CD4-positive, alpha-beta T cell treated with Interleukin-12 subunit alpha and Interleukin-12 subunit beta, for 1 hour (primary cell): ENCODE data around the gene CDC14A.
"Not testable (repeated sequence)": the region's sequence is repeated elsewhere in the genome, so short reads cannot be mapped to it uniquely, and the experiment has no call there.

Experiments used
- DNase-seq: peaks from one replicate; pipeline ENCODE4 v3.0.0-alpha.2; 2020

Gene CDC14A

DNA sequence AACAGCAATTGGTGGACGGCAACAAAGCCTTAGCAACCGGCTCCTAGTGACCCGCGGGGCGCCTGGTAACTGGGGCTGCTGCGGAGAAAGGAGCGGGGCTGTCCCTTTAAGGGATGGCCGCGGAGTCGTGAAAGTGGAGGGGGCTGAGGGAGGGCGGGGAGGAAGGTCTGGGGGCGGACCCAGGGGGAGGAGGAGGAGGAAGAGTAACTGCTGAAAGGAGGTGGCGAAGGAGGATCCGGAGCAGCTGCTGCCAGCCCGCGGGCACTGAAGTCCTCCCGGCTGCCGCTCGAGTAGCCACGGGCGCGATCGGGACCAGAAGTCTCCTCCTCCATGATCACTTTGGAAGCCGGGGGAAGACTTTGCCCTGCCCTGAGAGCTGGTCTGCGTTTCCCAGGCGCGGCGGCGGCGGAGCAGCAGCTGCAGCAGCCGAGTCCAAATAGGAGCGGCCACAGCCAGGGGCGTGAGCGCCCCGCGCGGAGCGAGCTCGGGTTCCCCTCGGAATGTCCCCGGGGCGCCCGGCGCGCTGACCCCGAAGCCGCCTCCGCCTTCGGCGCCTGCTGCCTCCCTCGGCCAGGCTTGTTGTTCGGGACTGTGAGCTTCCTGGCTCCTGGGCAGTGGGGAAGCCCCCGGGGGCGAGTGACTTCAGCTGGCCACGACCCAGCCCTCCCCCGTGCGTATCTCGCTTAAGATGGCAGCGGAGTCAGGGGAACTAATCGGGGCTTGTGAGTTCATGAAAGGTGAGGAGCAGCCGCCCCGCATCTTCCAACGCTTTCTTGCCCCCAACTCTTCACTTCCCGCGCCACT lies at the start of gene CDC14A:
Gene CDC14A (plus strand): TSS at position 240 of the 804 bp plus-strand sequence. CDS start 449 bp downstream, at position 689.
- DNase-seq: peak; percentile 90

DNA sequence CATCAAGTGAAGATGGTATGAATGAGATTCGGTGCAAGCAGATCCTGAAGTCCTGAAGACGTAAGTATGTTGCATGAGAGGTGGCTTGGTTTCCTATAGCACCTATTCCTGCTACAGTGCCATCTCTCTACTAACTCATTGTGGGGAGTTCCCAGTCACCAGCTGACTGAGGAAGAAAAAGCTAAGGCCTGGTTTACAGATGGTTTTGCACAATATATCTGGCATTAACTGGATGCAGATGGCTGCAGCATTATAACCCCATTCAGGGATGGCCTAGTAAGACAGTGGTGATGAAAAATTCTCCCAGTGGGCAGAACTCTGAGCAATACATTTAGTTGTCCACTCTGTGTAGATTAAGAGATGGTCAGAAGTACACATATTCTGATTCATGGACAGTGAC lies 49.6 kb upstream of the CDC14A start:
- DNase-seq: no peak

GRCh38 chr1:100304227-100304626 lies 48.1 kb upstream of the CDC14A start:
- no peak for DNase-seq

GRCh38 chr1:100304921-100305320 lies 47.4 kb upstream of the CDC14A start:
- DNase-seq: no peak

GRCh38 chr1:100305954-100306353 lies 46.4 kb upstream of the CDC14A start:
- DNase-seq: no peak

- no peak for DNase-seq
These were observed 45.5 kb upstream of the CDC14A start for GRCh38 chr1:100306735-100307313.

- DNase-seq: no peak
These were observed 43.5 kb upstream of the CDC14A start for GRCh38 chr1:100308777-100309176.

DNA sequence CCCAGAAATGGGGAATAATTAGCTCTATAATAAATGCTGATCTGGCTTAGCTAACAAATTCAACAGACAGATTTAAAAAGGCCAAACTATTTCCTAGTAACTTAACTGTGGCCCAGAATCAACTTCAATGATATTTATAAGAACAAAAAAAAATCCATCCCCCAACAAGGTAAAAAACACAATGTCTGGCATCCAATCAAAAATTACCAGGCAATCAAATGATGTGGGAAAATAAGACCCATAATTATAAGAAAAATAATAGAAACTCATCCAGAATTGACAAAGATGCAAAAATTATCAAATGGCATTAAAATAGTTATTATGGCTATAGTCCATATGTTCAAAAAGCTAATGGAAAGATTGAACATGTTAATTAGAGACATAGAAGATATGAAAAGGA lies 42.4 kb upstream of the CDC14A start:
- no peak for DNase-seq

DNA sequence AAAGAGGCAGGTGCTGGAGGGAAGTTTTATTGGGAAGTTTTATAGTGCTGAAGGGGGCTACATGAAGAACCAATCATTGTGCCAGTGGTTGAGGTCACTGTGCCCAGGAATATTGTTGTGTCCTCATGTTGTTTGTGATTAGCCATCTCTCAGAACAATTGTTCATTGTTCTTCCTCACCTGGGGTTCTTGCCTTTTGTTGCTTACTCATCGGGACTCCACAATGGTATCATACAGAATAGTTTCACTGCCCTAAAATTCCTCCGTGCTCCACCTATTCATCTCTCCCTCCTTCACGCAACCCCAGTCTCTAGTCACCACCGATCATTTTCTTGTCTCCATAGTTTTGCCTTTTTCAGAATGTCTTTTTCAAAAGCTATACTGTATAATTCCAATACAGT lies 38.9 kb upstream of the CDC14A start:
- no peak for DNase-seq

- DNase-seq: no peak
These were observed 35.7 kb upstream of the CDC14A start for GRCh38 chr1:100316622-100317021.

DNA sequence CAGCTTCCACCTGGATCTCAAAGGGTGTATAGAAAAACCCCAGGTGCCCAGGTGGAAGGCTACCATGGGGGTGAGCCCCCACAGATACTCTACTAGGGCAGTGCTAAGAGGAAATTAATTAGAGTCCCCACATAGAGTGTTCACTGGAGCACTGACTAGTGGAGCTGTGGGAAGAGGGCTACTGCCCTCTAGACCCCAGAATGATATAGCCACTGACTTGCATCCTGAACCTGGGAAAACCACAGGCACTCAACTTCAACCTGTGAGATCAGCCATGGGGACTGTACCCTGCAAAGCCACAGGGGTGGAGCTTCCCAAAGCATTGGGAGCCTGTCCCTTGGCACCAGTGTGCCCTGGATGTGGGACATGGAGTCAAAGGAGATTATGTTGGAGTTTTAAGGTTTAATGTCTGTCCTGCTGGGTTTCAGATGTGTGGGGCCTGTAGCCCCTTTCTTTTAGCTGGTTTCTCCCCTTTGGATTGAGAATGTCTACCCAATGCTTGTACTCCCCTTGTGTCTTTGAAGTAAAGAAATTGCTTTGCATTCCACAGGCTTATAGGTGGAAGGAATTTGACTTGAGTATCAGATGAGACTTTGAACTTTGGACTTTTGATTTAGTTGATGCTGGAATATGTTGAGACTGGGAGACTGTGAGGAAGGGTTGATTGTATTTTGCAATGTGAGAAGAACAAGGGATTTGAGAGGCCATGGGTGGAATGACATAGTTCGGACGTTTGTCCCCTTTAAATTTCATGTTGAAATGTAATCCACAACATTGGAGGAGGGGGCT lies 31.8 kb upstream of the CDC14A start:
- DNase-seq: no peak

GRCh38 chr1:100321100-100321493 lies 31.2 kb upstream of the CDC14A start:
- no peak for DNase-seq

- no peak for DNase-seq
These were observed 30.8 kb upstream of the CDC14A start for GRCh38 chr1:100321506-100321905.

DNA sequence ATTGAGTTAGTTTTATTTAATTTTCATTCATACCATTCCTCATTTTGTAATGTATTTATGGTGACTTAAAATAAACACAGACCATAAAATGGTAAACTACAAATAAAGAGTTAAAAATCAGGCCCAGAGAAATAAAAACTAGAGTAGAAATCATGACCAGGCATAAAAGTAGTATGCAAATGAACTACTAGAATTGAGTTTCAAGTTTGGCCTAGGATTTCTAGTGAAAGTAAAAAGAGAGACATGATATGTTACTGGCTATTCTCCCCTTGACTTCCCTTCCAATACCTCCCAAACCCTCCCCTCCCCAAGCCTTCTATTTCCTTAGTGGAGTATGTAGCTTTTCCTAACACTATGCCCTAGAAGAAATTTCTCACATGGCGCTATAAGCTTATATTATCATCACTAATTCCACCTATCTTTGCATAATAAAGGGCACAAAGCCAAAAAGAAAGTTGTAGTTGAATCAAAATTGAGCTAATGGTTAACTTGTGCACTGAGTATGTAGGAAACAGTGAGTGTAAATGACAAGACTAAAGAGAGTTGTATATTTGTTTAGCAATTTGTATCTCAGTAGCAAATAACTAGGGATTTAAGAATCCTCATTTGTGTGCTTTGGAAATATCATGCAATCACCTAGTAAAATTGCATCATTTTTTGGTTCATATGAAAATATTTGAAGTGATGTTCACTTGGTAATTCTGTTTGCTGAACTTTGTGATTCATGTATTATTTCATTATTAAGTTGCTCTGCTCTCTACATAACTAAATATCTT lies 29.7 kb upstream of the CDC14A start:
- DNase-seq: no peak

DNA sequence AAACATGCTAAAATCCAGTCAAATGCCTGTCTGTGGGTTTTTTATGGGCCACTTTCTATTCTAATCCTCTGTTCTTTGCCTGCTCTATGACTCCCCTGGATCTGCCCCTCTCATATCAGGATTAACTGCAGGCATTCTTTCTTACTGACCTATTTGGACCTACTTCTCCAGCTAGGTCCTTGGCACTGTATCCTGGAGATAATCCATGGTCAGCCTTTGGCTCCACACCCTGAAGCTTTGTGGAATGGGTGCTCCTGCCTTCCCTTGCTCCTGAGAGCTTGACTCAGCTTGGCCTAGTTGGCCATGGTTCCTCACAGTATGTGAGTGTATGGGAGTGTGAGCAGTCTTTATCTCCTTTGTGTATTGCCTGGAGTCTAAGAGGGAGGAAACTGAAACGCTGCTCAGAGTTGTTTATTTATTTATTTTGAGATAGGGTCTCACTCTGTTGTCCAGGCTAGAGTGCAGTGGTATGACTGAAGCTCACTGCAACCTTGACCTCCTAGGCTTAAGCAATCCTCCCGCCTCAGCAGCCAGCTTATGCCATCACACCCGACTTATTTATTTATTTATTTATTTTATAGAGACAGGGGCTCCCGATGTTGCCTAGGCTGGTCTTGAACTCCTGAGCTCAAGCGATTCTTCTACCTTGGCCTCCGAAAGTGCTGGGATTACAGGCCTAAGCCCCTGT lies 28.7 kb upstream of the CDC14A start:
- DNase-seq: no peak

DNA sequence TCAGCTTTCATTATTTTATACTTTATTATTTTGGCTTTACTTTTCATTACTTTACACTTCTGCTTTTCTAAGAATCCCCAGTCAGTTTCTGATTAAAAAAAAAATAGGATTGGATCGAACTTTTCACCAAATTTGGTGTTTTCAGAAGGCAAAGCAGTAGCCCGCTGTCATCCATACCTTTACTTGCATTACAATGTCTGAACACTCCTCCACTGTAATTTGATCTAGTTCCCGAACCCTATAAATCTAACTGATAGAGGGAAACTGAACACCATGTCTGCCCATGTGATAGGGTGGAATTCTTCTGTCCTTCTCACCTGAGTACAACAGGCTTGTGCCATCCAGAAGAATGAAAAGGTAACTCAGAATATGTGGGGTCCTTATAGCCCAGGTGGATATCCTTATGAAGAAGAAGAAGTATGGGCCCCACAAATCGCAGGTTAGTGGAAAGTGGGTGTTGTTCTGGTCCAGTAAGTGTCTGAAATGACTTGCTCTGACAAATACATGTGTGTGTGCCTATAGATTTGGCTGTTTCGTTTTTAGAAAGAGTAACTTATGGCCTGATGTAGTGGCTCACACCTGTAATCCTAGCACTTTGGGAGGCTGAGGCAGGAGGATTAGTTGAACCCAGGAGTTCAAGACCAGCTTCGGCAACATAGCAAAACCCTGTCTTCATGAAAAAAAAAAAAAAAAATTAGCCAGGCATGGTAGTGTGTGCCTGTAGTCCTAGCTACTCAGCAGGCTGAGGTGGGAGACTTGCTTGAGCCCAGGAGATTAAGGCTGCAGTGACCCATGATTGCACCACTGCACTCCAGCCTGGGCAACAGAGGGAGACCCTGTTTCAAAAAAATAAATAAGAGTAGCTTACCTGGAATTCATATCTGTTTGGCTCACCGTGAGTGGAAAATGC lies 26.6 kb upstream of the CDC14A start:
- DNase-seq: no peak

GRCh38 chr1:100326325-100326670 lies 26.0 kb upstream of the CDC14A start:
- DNase-seq: not testable (repeated sequence)

DNA sequence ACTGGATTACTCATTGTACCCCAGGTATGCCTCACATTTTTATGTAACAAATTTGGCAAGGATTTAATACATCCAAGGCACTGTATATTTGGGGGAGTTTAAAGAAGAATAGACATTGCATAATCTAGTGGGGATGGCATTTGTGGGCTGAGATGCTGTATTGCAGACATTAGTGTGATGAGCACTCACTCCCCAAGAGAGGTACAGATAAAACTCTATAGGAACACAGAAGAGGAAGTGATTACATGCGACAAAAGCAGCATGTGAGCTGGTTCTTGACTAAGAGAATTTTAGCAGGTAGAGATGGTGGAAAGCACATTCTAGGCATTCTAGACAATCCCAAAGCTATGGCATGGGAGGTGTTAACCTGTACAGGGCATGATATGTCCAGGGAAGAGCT lies 24.2 kb upstream of the CDC14A start:
- DNase-seq: no peak

DNA sequence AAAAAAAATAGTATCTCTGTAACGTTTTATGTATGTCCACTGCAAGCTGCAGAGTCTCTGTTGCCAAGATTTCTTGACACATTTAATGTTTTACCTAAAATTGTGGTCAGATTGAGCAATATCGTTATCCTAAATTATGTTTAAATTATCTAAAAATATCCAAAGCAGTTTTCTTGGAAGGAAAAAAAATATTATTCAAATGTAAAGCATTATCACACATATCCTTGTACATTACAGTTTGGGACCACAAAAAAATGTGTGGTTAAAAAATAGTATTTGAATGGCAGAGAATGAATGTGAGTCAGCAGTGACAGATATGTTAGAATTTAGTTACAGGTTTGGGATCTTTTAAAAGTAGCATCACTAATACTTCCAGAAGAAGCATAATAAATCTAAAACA lies 21.2 kb upstream of the CDC14A start:
- DNase-seq: not testable (repeated sequence)

- no peak for DNase-seq
These were observed 20.0 kb upstream of the CDC14A start for GRCh38 chr1:100332331-100332730.

DNA sequence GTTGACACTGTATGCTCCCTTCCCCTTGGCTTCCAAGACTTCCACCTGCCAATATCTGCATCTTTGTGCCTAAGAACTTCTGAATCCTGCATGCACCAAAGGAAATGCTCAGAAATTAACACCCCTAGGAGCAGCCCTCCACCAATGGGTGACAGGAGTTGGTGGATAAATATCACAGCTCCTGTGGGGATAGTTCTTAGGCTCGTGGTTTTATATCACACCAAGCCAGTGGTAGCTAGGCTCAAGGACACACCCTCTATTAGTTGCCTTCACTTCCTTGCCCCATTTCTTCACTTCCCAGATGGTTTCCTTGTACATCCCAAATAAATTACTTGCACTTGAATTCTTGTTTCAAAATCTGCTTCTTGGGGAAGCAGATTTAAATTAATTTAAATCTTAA lies 16.9 kb upstream of the CDC14A start:
- no peak for DNase-seq
